Thoracic aorta (tissue), 2 donors: ENCODE results near the gene BCAN. TPM values are rescaled to one million over a fixed set of nuclear protein-coding genes. Genes with fewer than 3 reads are reported as not detected.

Experiments used
- ATAC-seq: fragments of 150-250 bp; one replicate; pipeline ENCODE4 v1.8.0; 2017; ENCODE audit warnings: low read depth; ENCODE audit not compliant: insufficient number of reproducible peaks, low FRiP score
- DNase-seq: peaks from one replicate; pipeline ENCODE4 v3.0.0-alpha.2; 2020; ENCODE audit warnings: low spot score
- H3K27ac ChIP-seq, 2 donors: fragments of 200-600 bp; sonication (generic); 1 replicate in 1 of 2; 2 replicates in 1 of 2; pipeline ENCODE4 v1.5.1; 2016; ENCODE audit warnings: mild to moderate bottlenecking in 2 of 2, moderate library complexity in 2 of 2
- H3K27me3 ChIP-seq: fragments of 200-600 bp; sonication (generic); replicated peaks from 2 replicates; pipeline ENCODE4 v1.6.0; 2016; ENCODE audit warnings: mild to moderate bottlenecking; ENCODE audit not compliant: insufficient read depth
- H3K36me3 ChIP-seq: fragments of 200-600 bp; sonication (generic); one replicate; pipeline ENCODE4 v1.5.1; 2016
- H3K4me1 ChIP-seq, 2 donors: fragments of 200-600 bp; sonication (generic); 1 replicate in 1 of 2; 2 replicates in 1 of 2; pipeline versions ENCODE4 v1.5.1 to v1.6.0; 2016; ENCODE audit warnings: low read depth in 2 of 2, mild to moderate bottlenecking in 1 of 2; ENCODE audit not compliant: control insufficient read depth in 1 of 2
- H3K4me3 ChIP-seq: fragments of 200-600 bp; sonication (generic); 2 replicates; pipeline ENCODE4 v1.5.1; 2016; ENCODE audit warnings: mild to moderate bottlenecking
- H3K9me3 ChIP-seq: fragments of 200-600 bp; sonication (generic); 2 replicates; pipeline ENCODE4 v1.5.1; 2016
- CTCF ChIP-seq: fragments of 200-600 bp; sonication (generic); IDR thresholded peaks from one replicate; pipeline ENCODE4 v1.5.1; 2019; ENCODE audit warnings: antibody characterized with exemption
- total RNA-seq, 2 donors: library from RNA; depleted of rRNA; stranded (reverse); fragments of >200 nt; gene quantifications; one replicate each; pipeline versions ENCODE4 v1.1.0 to v1.2.3, GENCODE V29; 2016

The BCAN gene
- total RNA-seq, 2 donors from 2014 or later, result 0.54 to 0.99 TPM

- DNase-seq, result no peak
- H3K27ac ChIP-seq, result peak overlapping the region; percentile 73 to 94
- TF ChIP-seq CTCF, result no peak
- no peaks in the 10 kb centered on the region for H3K36me3 ChIP-seq
- peaks cover 36 to 55% of the 10 kb centered on the region in 2 donors for H3K4me1 ChIP-seq
- no peaks in the 10 kb centered on the region for H3K27me3 ChIP-seq
- no peaks in the 10 kb centered on the region for H3K9me3 ChIP-seq
- H3K4me3 ChIP-seq, result no peak overlapping the region
- ATAC-seq, result no peak
Measured at GRCh38 chr1:156666862-156667609, 25.1 kb downstream of the BCAN start.

- H3K4me3 ChIP-seq, result no peak overlapping the region
- DNase-seq (no peak), ATAC-seq (no peak)
- H3K36me3 ChIP-seq, result no peaks in the 10 kb centered on the region
- H3K9me3 ChIP-seq, result no peaks in the 10 kb centered on the region
- H3K27me3 ChIP-seq, result no peaks in the 10 kb centered on the region
- H3K27ac ChIP-seq, result peak overlapping the region; percentile 73 to 94
- no peak for TF ChIP-seq CTCF
- peaks cover 31 to 49% of the 10 kb centered on the region in 2 donors for H3K4me1 ChIP-seq
Measured at GRCh38 chr1:156667610-156667967, 25.7 kb downstream of the BCAN start.

GRCh38 chr1:156667968-156668709 lies 26.2 kb downstream of the BCAN start:
- H3K4me1 ChIP-seq, result peaks cover 25 to 44% of the 10 kb centered on the region in 2 donors

GRCh38 chr1:156668801-156669637 lies 27.1 kb downstream of the BCAN start:
- H3K36me3 ChIP-seq, result peaks cover 4% of the 10 kb centered on the region
- no peak overlapping the region for H3K27ac ChIP-seq
- no peaks in the 10 kb centered on the region for H3K9me3 ChIP-seq
- ATAC-seq, result no peak
- DNase-seq, result no peak
- no peaks in the 10 kb centered on the region for H3K27me3 ChIP-seq
- no peak overlapping the region for H3K4me3 ChIP-seq
- H3K4me1 ChIP-seq, result peaks cover 16 to 37% of the 10 kb centered on the region in 2 donors
- TF ChIP-seq CTCF, result no peak

More at GRCh38 chr1:156667968-156668709, 26.2 kb downstream of the BCAN start:
- H3K9me3 ChIP-seq, result no peaks in the 10 kb centered on the region
- no peak for TF ChIP-seq CTCF
- ATAC-seq, result no peak
- no peak overlapping the region for H3K4me3 ChIP-seq
- peaks cover 4% of the 10 kb centered on the region for H3K36me3 ChIP-seq
- DNase-seq, result no peak
- H3K27ac ChIP-seq, result peak overlapping the region; percentile 73 to 94
- no peaks in the 10 kb centered on the region for H3K27me3 ChIP-seq

- peaks cover 4% of the 10 kb centered on the region for H3K36me3 ChIP-seq
- no peak overlapping the region for H3K27ac ChIP-seq
- no peaks in the 10 kb centered on the region for H3K27me3 ChIP-seq
- DNase-seq, result no peak
- H3K4me1 ChIP-seq, result peaks cover 9 to 37% of the 10 kb centered on the region in 2 donors
- no peak for TF ChIP-seq CTCF
- no peaks in the 10 kb centered on the region for H3K9me3 ChIP-seq
- no peak overlapping the region for H3K4me3 ChIP-seq
- no peak for ATAC-seq
Measured at GRCh38 chr1:156669794-156670193, 27.9 kb downstream of the BCAN start.
